SJCRH30 (cell line): Measurements from ENCODE around the gene TMEM123. TPM values are rescaled to one million over a fixed set of nuclear protein-coding genes. Genes with fewer than 3 reads are reported as not detected.

ENCODE experiments used
- total RNA-seq: library from RNA; depleted of rRNA; stranded (reverse); fragments of >200 nt; shearing (Covaris generic); gene quantifications from 2 replicates; pipeline ENCODE4 v1.2.3, GENCODE V29; 2014; rRNA removed

Gene TMEM123
- total RNA-seq, 1 experiment from 2014 or later, result 188 TPM

Other genes with a start within 250 kb of the TMEM123 start
- 0.08 TPM in 1 of 2 replicates, not detected in the other for gene BIRC3, start 135.3 kb downstream of the TMEM123 start, total RNA-seq
- gene BIRC2, start 105.6 kb downstream of the TMEM123 start, total RNA-seq, result 26.7 and 27.1 TPM in 2 replicates
- gene MMP7, start 78.0 kb upstream of the TMEM123 start, total RNA-seq, result not detected in 2 replicates
- not detected in 2 replicates for gene MMP20, start 172.6 kb upstream of the TMEM123 start, total RNA-seq